ENCODE results near the gene CAMK1. TPM values are rescaled to one million over a fixed set of nuclear protein-coding genes. Genes with fewer than 3 reads are reported as not detected.

Gene CAMK1
- total and polyA plus RNA-seq, 4 donors = 13.8 to 20.1 (median 16.7) TPM

GRCh38 chr3:9808345-9809037, 38.7 kb upstream of the CAMK1 start:
- Histone ChIP-seq H3K36me3 (ENCODE audit: control insufficient read depth in 4 of 4, insufficient read depth in 3 of 4, low read depth in 1 of 4, low read length in 3 of 4) (peaks cover 10 to 36% (median 33%) of the 10 kb centered on the region in 4 donors), H3K9ac (ENCODE audit: low read depth in 1 of 2, low read length in 2 of 2) (no peak overlapping the region), H3K27me3 (ENCODE audit: control insufficient read depth in 4 of 4, insufficient read depth in 4 of 4, low read length in 3 of 4) (no peaks in the 10 kb centered on the region), H3K4me3 (ENCODE audit: low read depth in 1 of 3, low read length in 3 of 3) (no peak overlapping the region), H3K27ac (ENCODE audit: low read depth in 1 of 2, low read length in 2 of 2) (peak overlapping the region in 1 of 2 donors; percentile 82), H3K4me1 (ENCODE audit: control insufficient read depth in 4 of 4, insufficient read depth in 4 of 4, low read length in 3 of 4) (peaks cover 0 to 13% (median 7%) of the 10 kb centered on the region in 4 donors), H3K9me3 (ENCODE audit: control insufficient read depth in 4 of 4, low read length in 3 of 4) (no peaks in the 10 kb centered on the region)
- no peak for TF ChIP-seq MAX (IDR thresholded peaks at IDR 0.05)
- peak in 1 of 2 donors; percentile 32 for TF ChIP-seq RAD21 (IDR thresholded peaks at IDR 0.05)
- no peak for TF ChIP-seq JUND (IDR thresholded peaks at IDR 0.05)
- TF ChIP-seq FOXA2 (IDR thresholded peaks at IDR 0.05) = no peak
- no peak for TF ChIP-seq TAF1 (conservative IDR thresholded peaks at IDR 0.05)
- DNase-seq (ENCODE audit: low spot score) = no peak
- WGBS = 79% methylated on average over 7 of the region's 7 CpGs

- 97% methylated on average over 2 of the region's 2 CpGs for WGBS
- H3K36me3 ChIP-seq (ENCODE audit: control insufficient read depth in 4 of 4, insufficient read depth in 3 of 4, low read depth in 1 of 4, low read length in 3 of 4) = peaks cover 13 to 41% (median 38%) of the 10 kb centered on the region in 4 donors
- no peaks in the 10 kb centered on the region for H3K9me3 ChIP-seq (ENCODE audit: control insufficient read depth in 4 of 4, low read length in 3 of 4)
- no peak overlapping the region for H3K4me3 ChIP-seq (ENCODE audit: low read depth in 1 of 3, low read length in 3 of 3)
- no peak for TF ChIP-seq TAF1 (conservative IDR thresholded peaks at IDR 0.05)
- no peak for TF ChIP-seq HNF4G (IDR thresholded peaks at IDR 0.05)
- H3K4me1 ChIP-seq (ENCODE audit: control insufficient read depth in 4 of 4, insufficient read depth in 4 of 4, low read length in 3 of 4) = peaks cover 0 to 13% (median 7%) of the 10 kb centered on the region in 4 donors
- no peak overlapping the region for H3K9ac ChIP-seq (ENCODE audit: low read depth in 1 of 2, low read length in 2 of 2)
- no peak overlapping the region for H3K27ac ChIP-seq (ENCODE audit: low read depth in 1 of 2, low read length in 2 of 2)
- no peaks in the 10 kb centered on the region for H3K27me3 ChIP-seq (ENCODE audit: control insufficient read depth in 4 of 4, insufficient read depth in 4 of 4, low read length in 3 of 4)
- no peak for DNase-seq (ENCODE audit: low spot score)
Observed at GRCh38 chr3:9807981-9808344, 38.2 kb upstream of the CAMK1 start.

- no peak overlapping the region for H3K9ac ChIP-seq (ENCODE audit: low read depth in 1 of 2, low read length in 2 of 2)
- H3K36me3 ChIP-seq (ENCODE audit: control insufficient read depth in 4 of 4, insufficient read depth in 3 of 4, low read depth in 1 of 4, low read length in 3 of 4) = peaks cover 14 to 44% (median 39%) of the 10 kb centered on the region in 4 donors
- no peak overlapping the region for H3K27ac ChIP-seq (ENCODE audit: low read depth in 1 of 2, low read length in 2 of 2)
- no peak overlapping the region for H3K4me3 ChIP-seq (ENCODE audit: low read depth in 1 of 3, low read length in 3 of 3)
- H3K27me3 ChIP-seq (ENCODE audit: control insufficient read depth in 4 of 4, insufficient read depth in 4 of 4, low read length in 3 of 4) = no peaks in the 10 kb centered on the region
- peaks cover 0 to 13% (median 7%) of the 10 kb centered on the region in 4 donors for H3K4me1 ChIP-seq (ENCODE audit: control insufficient read depth in 4 of 4, insufficient read depth in 4 of 4, low read length in 3 of 4)
- no peak for DNase-seq (ENCODE audit: low spot score)
- TF ChIP-seq GABPA (IDR thresholded peaks at IDR 0.05 in 1 of 2, conservative IDR thresholded peaks at IDR 0.05 in 1 of 2) (no peak), CTCF (IDR thresholded peaks at IDR 0.05; ENCODE audit: low read depth, low read length, missing input control) (no peak), FOXA1 (IDR thresholded peaks at IDR 0.05) (no peak), ZBTB33 (IDR thresholded peaks at IDR 0.05) (no peak), EGR1 (IDR thresholded peaks at IDR 0.05; ENCODE audit: low read depth in 2 of 2) (no peak), YY1 (IDR thresholded peaks at IDR 0.05) (no peak), FOXA2 (IDR thresholded peaks at IDR 0.05) (no peak), HNF4G (IDR thresholded peaks at IDR 0.05) (no peak), JUND (IDR thresholded peaks at IDR 0.05) (no peak), MAX (IDR thresholded peaks at IDR 0.05) (no peak), TAF1 (conservative IDR thresholded peaks at IDR 0.05) (no peak), RAD21 (IDR thresholded peaks at IDR 0.05) (no peak), RXRA (IDR thresholded peaks at IDR 0.05) (no peak), REST (IDR thresholded peaks at IDR 0.05) (no peak), SP1 (IDR thresholded peaks at IDR 0.05) (no peak), ATF3 (IDR thresholded peaks at IDR 0.05) (no peak), HNF4A (conservative IDR thresholded peaks at IDR 0.05) (no peak)
- H3K9me3 ChIP-seq (ENCODE audit: control insufficient read depth in 4 of 4, low read length in 3 of 4) = no peaks in the 10 kb centered on the region
- WGBS = 97% methylated on average over 7 of the region's 7 CpGs
Observed at GRCh38 chr3:9806688-9807589, 37.2 kb upstream of the CAMK1 start.

Measured in liver (tissue), 9 donors.